K562 (cell line): ENCODE measurements around the gene HS6ST1. TPM values are rescaled to one million over a fixed set of nuclear protein-coding genes. Genes with fewer than 3 reads are reported as not detected.

Experiments used
- ATAC-seq: fragments of 200-7000 bp; cut with Tn5 transposase; 3 replicates; pipeline ENCODE4 v1.9.1; 2020; ENCODE audit warnings: moderate library complexity
- BruUV-seq: library from RNA; stranded (reverse); fragments of 400-500 nt; replicated peaks from 2 replicates; lab custom pipeline; 2021; lab: Mats Ljungman, UMichigan
- CTCF ChIA-PET: fragments of 300-600 bp; formaldehyde crosslinking; extraction: SDS; loops from one replicate; lab custom pipeline; 2021; ENCODE audit warnings: low intra/inter-chr PET ratio; lab: Yijun Ruan, JAX
- POLR2A ChIA-PET: fragments of 300-600, 350-650 bp; sonication (Branson Sonifier 250); formaldehyde crosslinking; extraction: SDS; loops from one replicate; lab custom pipeline; 2021; ENCODE audit warnings: antibody characterized with exemption, inconsistent platforms; lab: Yijun Ruan, JAX
- DNase-seq, 4 experiments: peaks; one replicate each; pipeline versions ENCODE4 v3.0.0 to v3.0.0-alpha.2; 2011 to 2018; ENCODE audit warnings: low spot score in 3 of 4, mixed read lengths in 3 of 4; ENCODE audit errors: extremely low read depth in 1 of 4
- FAIRE-seq: peaks from 2 replicates; lab custom pipeline; 2011; peaks lifted over from hg19 to GRCh38; lab: Jason Lieb, UNC
- H2AFZ ChIP-seq: 2 replicates; pipeline ENCODE4 v1.6.0; 2011; ENCODE audit warnings: low read depth, low read length, control low read depth, inconsistent platforms
- H3K27ac ChIP-seq: fragments of 200-600 bp; 3 replicates; pipeline ENCODE4 v1.8.0; 2011; ENCODE audit warnings: low read depth, mild to moderate bottlenecking, control low read depth, inconsistent platforms, low read length, moderate library complexity, mixed read lengths; ENCODE audit errors: extremely low read depth
- H3K27me3 ChIP-seq, 2 experiments: fragments of 300-600 bp in 1 of 2; 2 replicates in 1 of 2; 3 replicates in 1 of 2; pipeline versions ENCODE4 v1.6.0 to v1.8.0; 2011; ENCODE audit warnings: inconsistent platforms in 2 of 2, low read length in 2 of 2, mild to moderate bottlenecking in 1 of 2, mixed read lengths in 1 of 2, moderate library complexity in 1 of 2; ENCODE audit not compliant: control insufficient read depth in 2 of 2, insufficient read depth in 2 of 2
- H3K36me3 ChIP-seq: fragments of 300-600 bp; 3 replicates; pipeline ENCODE4 v1.8.0; 2011; ENCODE audit warnings: mild to moderate bottlenecking, low read length, inconsistent platforms; ENCODE audit not compliant: control insufficient read depth, insufficient read depth
- H3K4me1 ChIP-seq, 2 experiments: fragments of 200-600 bp in 1 of 2; replicated peaks in 1 of 2; 2 replicates in 1 of 2; 3 replicates in 1 of 2; pipeline versions ENCODE4 v1.5.1 to v1.8.0; 2011; ENCODE audit warnings: inconsistent platforms in 2 of 2, low read length in 2 of 2, mild to moderate bottlenecking in 1 of 2, mixed read lengths in 1 of 2, moderate library complexity in 1 of 2; ENCODE audit not compliant: control insufficient read depth in 2 of 2, insufficient read depth in 2 of 2
- H3K4me2 ChIP-seq: 2 replicates; pipeline ENCODE4 v1.6.1; 2011; ENCODE audit warnings: low read length, control low read depth, inconsistent platforms, mixed read lengths; ENCODE audit not compliant: insufficient read depth
- H3K4me3 ChIP-seq: fragments of 200-600 bp; sonication (generic), shearing (Covaris generic); 2 replicates; pipeline ENCODE4 v1.5.1; 2016; ENCODE audit warnings: control low read depth, inconsistent platforms
- H3K79me2 ChIP-seq: fragments of 200-600 bp; 3 replicates; pipeline ENCODE4 v1.8.0; 2011; ENCODE audit warnings: low read length, inconsistent platforms; ENCODE audit not compliant: control insufficient read depth, insufficient read depth
- H3K9ac ChIP-seq, 2 experiments: 2 replicates each; pipeline versions ENCODE4 v1.6.0 to v1.6.1; 2011; ENCODE audit warnings: low read depth in 2 of 2, low read length in 2 of 2, control low read depth in 1 of 2, inconsistent platforms in 1 of 2, mild to moderate bottlenecking in 1 of 2, mixed read lengths in 1 of 2; ENCODE audit not compliant: insufficient read depth in 1 of 2
- H3K9me1 ChIP-seq: one replicate; pipeline ENCODE4 v1.6.0; 2011; ENCODE audit warnings: inconsistent platforms, mild to moderate bottlenecking, low read length, moderate library complexity; ENCODE audit not compliant: control insufficient read depth, insufficient read depth
- H3K9me3 ChIP-seq: replicated peaks from 2 replicates; pipeline ENCODE4 v1.5.1; 2011; ENCODE audit warnings: low read depth, low read length, inconsistent platforms; ENCODE audit not compliant: control insufficient read depth, insufficient read depth
- H4K20me1 ChIP-seq: replicated peaks from 2 replicates; pipeline ENCODE4 v1.6.1; 2011; ENCODE audit warnings: low read length, inconsistent platforms, mixed read lengths; ENCODE audit not compliant: control insufficient read depth, insufficient read depth
- FOXA1 ChIP-seq: fragments of 450-650 bp; IDR thresholded peaks from 2 replicates; pipeline ENCODE4 v1.6.1; 2016; ENCODE audit warnings: mild to moderate bottlenecking, borderline replicate concordance
- GTF2E2 ChIP-seq: fragments of 200-800 bp; sonication (Bioruptor generic); IDR thresholded peaks from 2 replicates; pipeline ENCODE4 v1.6.1; 2016; ENCODE audit warnings: missing genetic modification characterization, missing compliant biosample characterization
- MBD2 ChIP-seq: sonication (generic); IDR thresholded peaks from 2 replicates; pipeline ENCODE4 v1.6.1; 2016; ENCODE audit warnings: low read depth, borderline replicate concordance
- SAFB ChIP-seq: fragments of 200-400 bp; formaldehyde crosslinking; IDR thresholded peaks from 2 replicates; pipeline ENCODE4 v1.6.1; 2017; ENCODE audit warnings: low read depth, low read length, borderline replicate concordance
- SIRT6 ChIP-seq: IDR thresholded peaks from one replicate; pipeline ENCODE4 v1.6.1; 2012; ENCODE audit warnings: low read depth, mild to moderate bottlenecking, control low read depth, inconsistent platforms, low read length, moderate library complexity
- WGBS: fragments of 100-300 bp; shearing (Covaris generic); methylation state at CpG from one replicate; pipeline ENCODE4 v1.1.6; 2016; ENCODE audit warnings: low coverage, mixed read lengths; ENCODE audit not compliant: insufficient coverage; ENCODE audit errors: missing lambda C conversion rate; 5-methylcytosine and 5-hydroxymethylcytosine counted together
- in situ Hi-C: fragments of 300-500 bp; cut with MboI; formaldehyde crosslinking; loops from 4 replicates; pipeline ENCODE4 v1.15.0; 2018; ENCODE audit warnings: inconsistent platforms, mixed read lengths
- intact Hi-C: fragments of 100-400 bp; cut with micrococcal nuclease; formaldehyde crosslinking; loops from 2 replicates; pipeline ENCODE4 v1.14.2; 2022
- polyA plus RNA-seq, 8 experiments: library from polyadenylated mRNA; depleted of rRNA in 4 of 8; stranded (reverse) in 5 of 8; unstranded in 3 of 8; fragments of >200 nt; fragmentation: Nextera tagmentation in 2 of 8; fragmentation: Illumina TruSeq in 1 of 8; extraction: Ambion mirVana in 2 of 8; extraction: Trizol in 1 of 8; gene quantifications; 2 replicates each; pipeline versions ENCODE4 v1.2.1 to v1.2.3, GENCODE V29; 2011 to 2014; ENCODE audit warnings: inconsistent platforms in 1 of 8, missing spikeins in 1 of 8
- total RNA-seq, 7 experiments: library from RNA; depleted of rRNA in 6 of 7; stranded (reverse); fragments of >200 nt in 6 of 7; fragmentation: Illumina TruSeq in 2 of 7; extraction: Trizol in 2 of 7; gene quantifications; 2 replicates each; pipeline versions ENCODE4 v1.2.1 to v1.2.3, GENCODE V29; 2011 to 2021; ENCODE audit warnings: low replicate concordance in 1 of 7
- TF ChIP-seq, protein P1 (sequence below): fragments of 450-650 bp; IDR thresholded peaks from 2 replicates; pipeline ENCODE4 v1.6.1; 2016; ENCODE audit warnings: antibody characterized with exemption
- TF ChIP-seq, protein P2 (sequence below): IDR thresholded peaks from 2 replicates; pipeline ENCODE4 v1.6.1; 2011; ENCODE audit not compliant: insufficient read length; ENCODE audit errors: extremely low read depth

Gene HS6ST1
- total and polyA plus RNA-seq, 9 of the 15 experiments (the other 6 are each of a cell fraction or from before 2014, with no cell fraction given): 0.06 to 7.4 (median 3.8) TPM

DNA sequence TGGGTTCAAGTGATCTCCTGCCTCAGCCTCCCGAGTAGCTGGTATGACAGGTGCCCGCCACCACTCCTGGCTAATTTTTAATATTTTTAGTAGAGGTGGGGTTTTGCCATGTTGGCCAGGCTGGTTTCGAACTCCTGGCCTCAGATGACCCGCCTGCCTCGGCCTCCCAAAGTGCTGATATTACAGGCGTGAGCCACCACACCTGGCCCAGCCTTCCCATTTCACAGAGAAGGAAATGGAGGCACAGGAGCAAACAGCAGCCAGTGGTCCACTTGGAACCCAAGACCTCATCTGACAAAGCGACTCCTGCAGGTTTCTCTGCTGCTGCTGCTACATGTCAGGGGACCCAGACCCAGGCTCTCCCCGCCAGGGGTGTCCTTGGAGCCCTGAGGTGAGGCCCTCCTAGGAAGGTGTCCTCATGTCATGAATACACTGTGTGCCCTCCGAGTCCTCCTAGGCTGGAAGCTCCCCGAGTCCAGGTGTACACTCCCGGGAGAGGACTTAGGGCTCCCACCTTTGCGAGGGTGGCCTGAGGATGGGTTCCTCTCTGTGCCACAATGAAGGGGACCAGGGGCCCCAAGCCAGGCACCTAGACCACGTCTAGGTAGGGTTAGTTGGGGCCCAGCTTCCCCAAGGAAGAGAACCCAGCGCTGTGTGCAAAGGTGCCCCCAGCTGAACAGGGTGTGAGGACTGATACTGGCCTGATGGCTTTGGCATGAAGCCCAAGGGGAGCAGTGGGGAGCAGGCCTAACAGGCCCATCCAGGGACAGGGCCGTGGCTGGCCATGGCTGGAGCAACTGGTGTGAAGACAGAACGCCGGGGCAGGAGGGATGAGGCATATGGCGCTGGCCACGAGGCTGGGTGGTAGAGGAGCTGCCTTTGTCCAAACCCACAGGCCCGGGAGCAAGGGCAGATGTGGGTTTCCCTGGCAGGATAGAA lies 56.1 kb downstream of the HS6ST1 start:
- H3K4me1 ChIP-seq: peaks cover 0 to 16% of the 10 kb centered on the region in 2 experiments; a peak in 2 of 5 replicates
- no peaks in the 10 kb centered on the region for H3K9me1 ChIP-seq
- FAIRE-seq (no peak), ATAC-seq (no peak), DNase-seq (no peak)
- H3K27me3 ChIP-seq: peaks cover 9 to 35% of the 10 kb centered on the region in 2 experiments
- no peak overlapping the region for H3K4me2 ChIP-seq
- POLR2A ChIA-PET: no interaction called here
- no peaks in the 10 kb centered on the region for H3K36me3 ChIP-seq
- H3K79me2 ChIP-seq: no peaks in the 10 kb centered on the region
- 0 out of 4 replicates have a peak overlapping the region, but pooled peaks of 1 of the 2 experiments have one; percentile 26 for H3K9ac ChIP-seq
- H4K20me1 ChIP-seq: no peaks in the 10 kb centered on the region
- intact Hi-C loops (no loop called here), in situ Hi-C loops (no loop called here)
- no TSS peak for BruUV-seq
- no peak overlapping the region for H3K4me3 ChIP-seq
- no peak overlapping the region for H3K27ac ChIP-seq
- TF ChIP-seq MBD2 (no peak), SAFB (no peak), FOXA1 (no peak), GTF2E2 (no peak), SIRT6 (no peak)
- TF ChIP-seq, protein P1, sequence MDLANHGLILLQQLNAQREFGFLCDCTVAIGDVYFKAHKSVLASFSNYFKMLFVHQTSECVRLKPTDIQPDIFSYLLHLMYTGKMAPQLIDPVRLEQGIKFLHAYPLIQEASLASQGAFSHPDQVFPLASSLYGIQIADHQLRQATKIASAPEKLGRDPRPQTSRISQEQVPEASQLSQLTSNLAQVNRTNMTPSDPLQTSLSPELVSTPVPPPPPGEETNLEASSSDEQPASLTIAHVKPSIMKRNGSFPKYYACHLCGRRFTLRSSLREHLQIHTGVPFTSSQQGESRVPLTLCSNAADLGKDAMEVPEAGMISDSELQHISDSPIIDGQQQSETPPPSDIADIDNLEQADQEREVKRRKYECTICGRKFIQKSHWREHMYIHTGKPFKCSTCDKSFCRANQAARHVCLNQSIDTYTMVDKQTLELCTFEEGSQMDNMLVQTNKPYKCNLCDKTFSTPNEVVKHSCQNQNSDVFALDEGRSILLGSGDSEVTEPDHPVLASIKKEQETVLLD: no peak
- TF ChIP-seq, protein P2, sequence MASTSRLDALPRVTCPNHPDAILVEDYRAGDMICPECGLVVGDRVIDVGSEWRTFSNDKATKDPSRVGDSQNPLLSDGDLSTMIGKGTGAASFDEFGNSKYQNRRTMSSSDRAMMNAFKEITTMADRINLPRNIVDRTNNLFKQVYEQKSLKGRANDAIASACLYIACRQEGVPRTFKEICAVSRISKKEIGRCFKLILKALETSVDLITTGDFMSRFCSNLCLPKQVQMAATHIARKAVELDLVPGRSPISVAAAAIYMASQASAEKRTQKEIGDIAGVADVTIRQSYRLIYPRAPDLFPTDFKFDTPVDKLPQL: no peak
- CTCF ChIA-PET: interaction anchor here (0.6 kb wide), 1 partner anchor 35 kb away, joined by 3 read pairs; no protein-coding TSS in a partner anchor
- H3K9me3 ChIP-seq: no peaks in the 10 kb centered on the region
- 28% methylated on average over 18 of the region's 20 CpGs for WGBS
- H2AFZ ChIP-seq: no peak overlapping the region
